HG03045 (cell line): ENCODE data around the gene CHST15.

Experiments used
- ATAC-seq: cut with Tn5 transposase; IDR thresholded peaks from one replicate; pipeline ENCODE4 v1.9.1; 2021; ENCODE audit warnings: mild to moderate bottlenecking, moderate library complexity; ENCODE audit not compliant: unreplicated experiment

The CHST15 gene

DNA sequence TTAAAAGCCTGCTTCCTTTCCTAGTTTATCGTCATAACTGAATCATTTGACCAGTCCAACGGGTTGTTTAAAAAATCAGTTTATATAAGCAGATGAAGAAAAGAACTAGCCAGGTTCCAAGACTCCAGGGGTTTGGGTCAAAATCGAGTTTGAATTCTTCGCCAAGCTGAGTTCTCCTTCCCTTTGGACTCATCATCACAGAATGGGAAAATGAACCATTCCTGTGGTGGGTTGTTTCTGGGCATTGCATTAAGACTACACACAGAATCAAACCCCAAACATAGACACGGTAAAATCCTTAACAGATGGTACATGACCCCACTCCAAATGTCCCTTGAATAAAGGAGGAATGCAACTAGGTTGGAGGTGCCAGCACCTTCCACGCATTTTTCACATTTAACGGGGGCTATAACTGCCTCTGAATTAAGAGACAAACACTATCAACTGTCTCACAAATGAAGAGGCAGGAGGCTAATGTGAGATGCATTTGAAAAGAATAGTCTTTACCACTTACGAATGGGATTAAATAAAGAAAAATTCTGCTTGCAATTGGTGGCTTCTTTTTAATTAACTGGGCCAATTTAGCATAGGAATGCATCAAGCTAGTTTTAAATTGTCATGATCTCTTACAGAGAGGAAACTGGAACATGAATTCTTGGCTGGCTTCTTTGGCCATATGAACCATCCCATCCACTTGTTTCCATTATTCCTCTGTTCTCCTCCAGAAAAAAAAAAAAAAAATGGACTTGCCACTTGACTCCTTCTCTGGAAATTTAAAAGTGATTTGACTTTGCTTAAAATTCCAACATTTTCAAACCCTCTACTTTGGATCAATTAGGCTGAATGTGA, 61.1 kb downstream of the CHST15 start:
- no peak for ATAC-seq

DNA sequence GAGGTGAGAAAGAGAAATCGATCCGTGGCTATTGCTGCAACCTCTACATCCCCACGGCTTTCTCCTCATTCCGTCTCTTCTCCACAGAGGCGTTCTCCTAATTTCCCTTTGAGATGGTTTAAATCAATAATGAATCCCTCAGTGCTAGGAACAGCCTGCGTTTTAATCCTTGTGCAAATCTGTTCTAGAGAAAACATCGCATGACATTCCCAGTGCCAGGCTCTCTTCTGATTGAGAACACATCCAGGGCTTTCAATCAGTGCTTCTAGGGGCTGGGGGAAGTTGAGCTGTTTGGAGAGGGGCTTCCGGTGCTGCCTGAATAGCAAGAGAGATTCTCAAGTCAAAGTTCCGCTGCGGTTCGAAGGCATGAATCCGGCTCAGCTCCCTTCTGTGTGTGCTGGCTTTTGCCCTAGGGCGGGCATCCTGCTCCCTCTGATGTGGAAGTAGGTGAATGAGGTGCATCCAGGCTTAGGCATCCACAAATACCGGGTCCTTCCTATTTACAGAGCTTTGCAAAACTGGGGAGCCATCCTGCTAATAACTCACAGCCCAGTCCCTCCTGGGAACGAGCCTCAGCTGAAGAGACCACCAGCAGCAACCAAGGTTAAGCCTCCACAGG, 62.8 kb downstream of the CHST15 start:
- no peak for ATAC-seq

DNA sequence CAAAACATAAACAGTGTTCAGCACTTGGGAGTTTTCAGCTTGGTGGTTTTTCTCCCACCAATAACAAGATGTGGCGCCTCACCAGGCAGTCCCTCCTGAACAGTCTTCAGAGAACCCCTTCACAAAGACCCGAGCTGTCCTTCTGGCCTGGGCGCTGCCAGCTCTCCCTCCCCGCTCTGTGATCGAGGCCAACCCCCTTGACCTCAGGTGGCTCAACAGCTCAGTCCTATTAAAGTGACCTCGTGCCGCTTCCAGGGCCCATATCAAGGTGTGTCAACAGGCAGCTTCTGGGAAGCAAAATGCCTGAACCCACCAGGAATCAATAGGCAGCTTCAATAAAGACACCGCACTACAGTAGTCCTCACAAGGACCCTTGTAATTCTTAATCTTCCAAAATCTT, 63.3 kb downstream of the CHST15 start:
- no peak for ATAC-seq

DNA sequence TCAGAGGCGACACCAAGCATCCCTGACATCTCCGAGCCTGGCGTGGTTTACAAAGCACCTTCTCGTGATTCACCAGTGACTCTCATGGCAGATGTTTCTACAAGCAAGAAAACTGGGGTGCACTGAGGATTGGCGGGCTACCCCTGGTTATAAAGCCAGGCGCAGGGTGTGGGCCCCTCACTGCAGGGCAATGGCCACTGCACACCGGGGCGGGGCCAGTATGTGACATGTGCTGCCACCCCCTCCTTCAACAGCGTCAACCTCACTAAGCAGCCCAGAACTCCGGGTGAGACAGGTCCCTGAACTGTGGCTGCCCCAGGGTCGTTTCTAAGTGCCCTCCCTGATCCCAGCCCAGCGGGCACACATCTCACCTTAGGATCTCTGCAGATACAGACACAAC, 63.8 kb downstream of the CHST15 start:
- no peak for ATAC-seq

DNA sequence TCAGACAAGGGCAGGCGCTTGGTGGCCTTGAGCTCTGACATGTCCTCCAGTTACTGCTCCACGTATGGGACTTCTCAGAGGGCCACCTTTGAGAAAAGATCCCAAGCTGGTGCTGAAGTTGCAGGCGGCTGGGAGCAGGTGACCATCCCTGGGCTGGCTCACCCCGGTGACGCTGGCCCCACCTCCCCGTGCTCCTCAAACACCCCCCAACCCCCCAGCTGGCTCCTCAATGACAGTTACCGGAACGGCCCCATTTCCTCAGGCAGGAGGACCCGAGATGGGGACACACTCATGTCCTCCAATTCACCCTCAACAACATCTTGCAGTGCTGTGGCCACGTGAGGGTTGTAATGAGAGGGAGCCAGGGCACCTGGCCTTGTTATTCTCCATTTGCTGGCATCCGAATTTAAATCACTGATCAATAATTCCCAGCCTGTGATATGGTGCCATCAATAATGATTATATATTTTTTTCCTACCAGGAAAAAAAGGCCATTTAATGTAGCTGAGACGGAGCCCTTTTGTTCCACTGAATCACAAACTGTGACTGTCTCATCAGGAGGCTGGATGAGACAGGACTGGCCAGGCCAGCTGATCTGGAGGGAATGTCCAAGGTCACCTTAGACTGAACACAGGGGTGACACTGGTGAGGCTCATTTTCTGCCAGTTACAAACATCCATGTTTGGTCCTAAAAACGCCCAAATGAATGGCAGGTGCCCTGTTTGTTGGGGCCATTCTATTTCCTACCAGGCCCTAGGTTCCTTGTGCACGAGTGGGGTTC, 64.5 kb downstream of the CHST15 start:
- no peak for ATAC-seq

DNA sequence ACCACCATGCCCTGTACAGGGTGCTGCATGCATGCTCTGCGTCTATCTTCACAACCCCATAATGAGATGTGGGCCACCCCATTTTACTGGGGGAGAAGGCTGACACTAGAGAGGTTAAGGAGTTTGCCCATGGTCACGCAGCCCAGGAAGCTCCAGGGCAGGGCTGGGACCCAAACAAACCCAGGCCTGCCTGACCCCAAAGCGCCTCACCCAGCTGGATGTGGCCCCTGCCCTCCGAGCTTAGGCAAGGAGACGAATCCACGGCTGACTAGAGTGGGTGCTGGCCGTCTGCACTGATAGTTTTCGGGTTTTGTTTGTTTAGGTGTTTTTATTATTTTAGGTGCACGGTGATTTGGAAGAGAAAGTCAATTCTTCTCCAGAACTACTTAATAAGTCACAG, 65.7 kb downstream of the CHST15 start:
- ATAC-seq: no peak

DNA sequence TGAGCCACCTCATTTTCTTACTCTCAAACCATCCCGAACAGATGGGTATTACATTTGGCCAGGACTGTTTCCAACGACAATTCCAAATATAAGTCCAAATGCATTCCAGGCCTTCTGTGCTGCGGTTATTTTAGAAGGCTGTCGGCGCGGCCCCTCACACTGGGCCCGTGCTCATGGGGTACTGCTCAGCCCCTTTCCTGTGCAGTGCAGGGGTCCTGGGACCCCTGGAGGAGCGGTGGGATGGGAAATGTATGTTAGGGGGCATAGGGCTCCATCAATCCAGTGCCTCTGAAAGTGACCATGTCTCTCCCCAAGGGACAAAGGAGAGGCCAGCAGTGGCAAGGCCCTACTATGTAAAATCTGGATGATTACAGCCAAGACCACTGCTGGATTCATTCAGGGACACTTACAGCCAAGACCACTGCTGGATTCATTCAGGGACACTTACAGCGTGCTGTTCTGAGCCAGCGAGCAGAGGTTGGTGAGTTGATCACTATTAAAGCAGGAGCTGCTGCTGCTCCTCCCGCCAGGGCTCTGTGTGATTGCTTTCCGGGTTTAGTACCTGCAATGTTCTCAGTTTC, 66.3 kb downstream of the CHST15 start:
- no peak for ATAC-seq

DNA sequence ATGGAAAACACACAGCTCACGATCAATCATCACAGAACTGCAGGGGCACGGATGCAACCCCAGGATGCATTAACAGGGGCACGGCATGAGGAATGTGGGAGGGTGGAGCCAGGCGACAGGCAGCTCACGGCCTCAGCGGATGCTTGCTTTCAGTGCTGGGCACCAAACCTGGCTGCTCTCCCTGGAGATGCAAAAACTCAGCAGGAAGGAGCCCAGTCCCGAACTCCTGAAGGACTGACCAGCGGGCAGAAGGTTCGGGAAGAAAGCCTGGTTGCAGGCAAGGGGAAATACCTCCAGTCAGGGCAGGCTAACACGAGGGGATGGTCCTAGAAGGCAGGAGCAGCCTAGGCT, 66.8 kb downstream of the CHST15 start:
- no peak for ATAC-seq

DNA sequence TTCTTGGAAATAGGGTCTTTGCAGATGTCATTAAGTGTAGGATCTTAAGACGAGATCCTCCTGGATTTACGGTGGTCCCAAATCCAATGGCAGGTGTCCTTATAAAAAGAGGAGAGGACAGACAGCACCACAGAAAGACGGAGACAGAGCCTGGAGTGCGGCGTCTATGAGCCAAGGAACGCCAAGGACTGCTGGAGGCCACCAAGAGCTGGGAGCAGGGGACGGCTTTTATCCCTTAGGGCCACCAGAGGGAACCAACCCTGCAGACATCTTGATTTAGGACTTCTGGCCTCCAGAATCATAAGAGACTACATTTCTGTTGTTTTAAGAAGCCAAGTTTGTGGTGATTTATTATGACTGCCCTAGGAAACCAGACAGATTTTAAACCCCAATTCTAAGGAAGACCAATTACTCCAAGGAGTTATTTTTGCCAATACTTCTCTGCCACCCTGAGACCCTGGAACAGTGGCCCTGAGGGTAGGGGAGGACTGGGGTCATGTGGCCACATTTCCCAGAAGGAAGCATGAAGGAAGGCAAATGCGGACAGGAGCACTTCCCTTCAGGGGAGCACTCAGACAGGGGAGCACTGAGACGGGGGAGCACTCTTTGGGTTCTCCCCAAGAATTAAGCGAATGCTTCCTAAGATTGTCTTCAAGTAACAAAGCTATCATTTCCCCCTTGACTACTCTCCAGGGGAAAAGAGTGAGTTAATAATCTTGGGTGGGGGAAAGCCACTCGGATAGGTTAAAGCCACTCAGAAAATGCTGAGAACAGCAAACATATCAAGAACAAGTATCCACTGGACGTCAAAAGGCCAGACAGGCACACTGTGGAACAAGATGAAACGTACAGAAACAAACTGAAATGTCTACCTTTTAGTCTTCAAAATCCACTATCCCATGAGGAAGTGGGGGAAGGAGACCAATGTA, 67.5 kb downstream of the CHST15 start:
- no peak for ATAC-seq

DNA sequence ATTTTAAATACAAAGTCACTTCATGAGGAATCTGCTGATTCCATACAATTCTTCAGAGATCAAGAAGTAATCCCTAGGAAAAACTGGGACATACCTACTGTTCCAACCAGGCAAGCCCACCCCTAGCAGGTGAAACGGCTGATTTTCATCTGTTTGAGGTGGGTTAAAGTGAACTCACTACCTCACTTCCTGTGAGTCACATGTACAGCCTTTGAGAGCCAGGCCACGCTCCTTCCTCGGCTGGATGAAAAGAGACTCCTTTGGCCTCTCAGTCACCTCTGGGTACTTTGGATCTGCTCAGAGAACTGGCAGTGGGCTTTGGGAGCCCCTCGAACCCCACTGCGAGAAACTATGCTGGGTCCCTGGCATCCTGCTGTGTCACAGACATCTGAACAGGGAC, 68.2 kb downstream of the CHST15 start:
- no peak for ATAC-seq

DNA sequence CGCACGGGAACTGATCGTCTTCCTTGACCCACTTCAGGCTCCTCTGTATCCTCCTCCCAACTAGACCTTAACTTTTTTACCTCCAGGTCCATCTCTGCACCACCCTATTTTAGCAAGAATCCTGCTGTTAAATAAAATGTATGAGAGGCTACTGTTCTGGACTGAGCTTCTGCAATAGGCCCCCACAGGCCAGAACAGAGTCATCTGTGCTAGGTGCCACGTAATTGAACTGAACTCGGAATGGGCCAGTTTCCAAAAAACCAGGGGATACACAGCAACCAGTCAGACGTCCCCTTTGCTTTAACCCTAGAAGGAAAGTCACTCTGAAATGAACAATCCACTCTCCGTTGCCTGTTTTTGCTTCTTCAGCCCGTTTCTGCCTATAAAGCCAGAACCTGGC, 71.3 kb downstream of the CHST15 start:
- no peak for ATAC-seq

DNA sequence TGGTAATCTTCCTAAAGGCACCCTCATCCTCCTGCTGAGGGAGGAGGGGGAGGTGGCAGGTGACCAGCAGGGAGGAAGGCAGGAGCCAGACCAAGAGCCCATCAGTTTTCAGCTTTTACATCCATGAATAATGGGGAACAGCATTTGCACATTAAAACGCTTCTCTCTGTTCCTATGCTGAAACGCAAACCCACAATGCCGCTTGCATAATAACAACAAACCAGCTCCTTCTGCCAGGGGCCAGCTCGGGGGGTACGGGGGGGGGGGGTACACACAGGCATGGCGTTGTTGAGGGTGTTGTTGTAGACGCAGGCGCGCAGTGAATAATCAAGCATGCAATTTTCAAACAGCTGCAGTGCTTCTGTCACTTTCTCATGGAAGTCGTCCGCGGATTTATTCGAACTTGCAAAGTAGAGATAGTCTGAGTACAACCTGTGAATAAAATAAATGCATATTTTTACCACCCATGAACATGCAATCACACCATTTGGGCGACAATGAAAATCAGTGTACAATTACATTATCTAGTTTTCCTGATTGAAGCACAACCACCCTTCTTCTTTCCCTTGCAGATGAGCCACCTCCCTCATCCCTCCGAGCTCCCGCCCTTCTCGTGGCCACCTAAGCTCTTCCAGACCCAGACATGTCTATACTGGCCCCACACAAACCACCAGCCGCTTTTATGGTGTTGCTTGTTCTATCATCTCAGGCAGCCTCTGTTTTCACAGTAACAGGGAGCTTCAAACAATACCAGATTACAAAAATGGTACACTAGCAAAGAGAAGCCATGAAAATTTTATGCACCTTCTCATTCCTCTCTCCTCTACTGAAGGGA, 72.2 kb downstream of the CHST15 start:
- ATAC-seq: no peak

DNA sequence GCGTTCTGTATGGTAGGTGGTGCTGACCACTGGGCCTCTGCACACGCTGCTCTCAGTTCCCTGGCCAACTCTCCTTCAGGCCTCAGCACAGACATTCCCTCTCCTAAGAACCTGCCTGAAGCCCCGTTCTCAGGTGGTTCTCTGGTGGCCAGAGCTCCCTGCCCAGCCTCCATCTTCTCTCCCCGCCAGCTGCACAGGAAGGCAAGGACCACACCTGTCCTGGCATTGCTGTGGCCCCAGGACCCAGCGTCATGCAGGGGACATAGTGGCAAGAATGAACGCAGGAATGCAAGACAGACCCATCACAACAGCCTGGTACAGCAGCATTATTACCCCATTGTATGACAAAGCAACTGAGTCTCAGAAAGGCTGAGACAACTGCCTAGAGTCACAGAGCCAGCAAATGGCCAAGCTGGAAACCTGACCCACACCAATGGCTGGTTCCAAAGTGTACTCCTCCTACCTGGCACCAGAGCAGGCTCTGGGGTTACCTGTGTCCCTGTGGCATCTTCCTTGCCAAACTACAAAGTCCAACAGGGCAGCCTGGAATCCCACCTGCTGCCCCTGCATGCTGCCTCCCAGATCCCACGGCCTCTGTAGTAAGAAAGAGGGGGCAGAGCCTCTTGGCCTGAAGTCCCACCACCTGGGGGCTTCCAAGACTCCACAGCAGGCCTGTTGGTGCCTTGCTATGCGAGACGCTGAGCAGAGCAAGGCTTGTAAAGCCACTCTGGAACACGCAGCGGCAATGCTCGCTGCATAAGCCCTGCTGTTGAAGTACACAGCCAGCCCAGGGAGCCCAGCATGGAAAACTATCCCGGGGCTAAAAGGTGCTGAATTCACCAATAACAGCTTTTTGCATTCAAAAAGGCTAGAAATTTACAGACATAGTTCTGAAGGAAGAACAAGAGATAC, 73.3 kb downstream of the CHST15 start:
- no peak for ATAC-seq

DNA sequence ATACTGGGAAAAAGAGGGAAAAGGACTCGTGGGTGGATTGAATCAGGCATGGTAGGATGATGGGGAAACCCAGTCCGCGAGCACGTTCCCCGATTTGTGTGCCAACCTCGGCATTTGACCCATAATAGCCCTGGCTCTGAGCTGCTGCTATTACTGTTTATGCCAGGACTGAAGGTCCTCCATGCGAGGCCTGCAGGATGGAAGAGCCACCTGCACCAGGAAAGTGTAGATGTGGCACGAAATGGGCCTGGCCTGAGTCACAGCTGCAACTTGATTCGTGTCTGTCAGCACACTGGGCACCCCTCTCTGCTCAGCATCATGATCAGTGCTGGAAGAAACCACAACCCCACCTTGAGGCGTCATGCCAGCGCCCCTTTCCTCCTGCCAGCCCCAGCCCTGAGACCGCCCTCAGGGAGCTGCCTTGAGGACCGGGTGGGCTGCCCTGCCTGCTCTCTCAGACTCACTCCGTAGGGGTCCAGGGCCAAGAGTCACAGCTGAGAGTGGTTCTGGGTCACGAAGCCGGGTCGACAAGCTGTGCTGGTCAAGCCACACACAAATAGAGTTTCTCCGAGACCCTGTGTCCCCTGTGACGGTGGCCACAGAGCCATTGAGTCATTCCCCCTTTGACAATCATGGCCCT, 74.4 kb downstream of the CHST15 start:
- no peak for ATAC-seq

DNA sequence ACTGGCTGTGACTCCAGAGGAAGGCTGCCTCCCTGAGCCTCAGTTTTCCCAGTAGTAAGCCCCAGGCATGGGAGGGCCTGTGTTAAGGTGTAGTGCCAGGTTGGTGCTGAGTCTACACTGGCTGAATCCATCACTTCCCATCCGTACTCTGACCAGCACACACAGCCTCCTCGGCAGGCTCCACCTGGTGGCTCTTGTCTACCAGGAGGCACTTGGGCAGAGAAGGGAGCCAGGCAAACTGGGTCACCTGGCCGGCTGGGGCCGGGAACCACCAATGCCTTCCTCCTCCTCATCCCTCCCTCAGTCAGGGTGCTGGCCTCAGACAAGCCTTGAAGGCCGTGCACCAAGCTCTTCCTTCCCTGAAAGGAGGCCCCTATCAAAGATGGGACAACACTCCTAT, 75.7 kb downstream of the CHST15 start:
- ATAC-seq: no peak

DNA sequence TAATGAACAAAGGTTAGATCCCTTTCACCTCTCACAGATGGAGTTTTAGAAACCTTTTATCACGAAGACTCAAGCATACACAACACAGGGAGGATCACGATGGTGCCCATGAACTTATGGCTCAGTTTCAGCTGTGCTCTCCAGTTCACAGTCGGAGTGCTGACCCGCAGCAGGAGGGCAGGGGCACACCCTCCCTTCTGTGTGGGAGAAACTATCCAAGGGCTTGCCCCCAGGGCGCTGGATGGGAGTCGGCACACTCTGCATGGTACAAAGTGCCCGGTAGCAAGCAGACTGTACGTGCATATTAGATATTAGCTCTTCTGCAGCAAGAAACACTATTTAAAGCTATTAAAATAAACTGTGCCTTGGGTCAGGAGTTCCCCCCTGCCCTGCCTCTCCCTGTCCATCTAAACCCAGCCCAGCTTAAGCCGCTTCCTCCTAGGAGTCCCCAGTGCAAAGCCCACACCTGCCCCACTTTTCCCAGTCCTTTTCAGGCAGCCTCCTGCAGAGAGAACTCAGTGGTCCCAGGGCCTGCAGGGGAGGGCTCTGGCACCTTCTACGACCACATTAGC, 76.5 kb downstream of the CHST15 start:
- ATAC-seq: no peak

DNA sequence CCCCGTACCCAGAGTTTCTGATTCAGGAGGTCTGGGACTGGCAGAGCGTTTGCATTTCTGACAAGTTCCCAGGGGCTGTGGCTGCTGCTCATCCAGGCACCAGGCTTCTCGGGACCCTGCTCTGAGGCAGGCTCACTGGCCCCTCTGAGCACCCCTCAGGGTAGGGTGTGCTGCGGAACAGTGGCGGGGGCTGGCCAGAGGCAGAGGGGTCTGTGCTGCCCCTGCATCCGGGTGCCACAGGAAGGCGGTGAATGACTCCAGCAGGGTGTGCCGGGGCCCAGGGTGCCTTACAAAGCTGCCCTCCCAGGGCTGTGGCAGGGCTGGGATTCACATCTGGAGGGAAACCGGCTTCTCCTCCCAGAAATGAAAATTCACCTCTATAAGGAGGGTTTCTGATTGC, 77.4 kb downstream of the CHST15 start:
- ATAC-seq: no peak
